IMR-90 (cell line): ENCODE data around the gene SHC1. TPM values are rescaled to one million over a fixed set of nuclear protein-coding genes. Genes with fewer than 3 reads are reported as not detected.

Experiments
- ATAC-seq: fragments of 200-7000 bp; cut with Tn5 transposase; 2 replicates; pipeline ENCODE4 v1.9.1; 2020; ENCODE audit warnings: low read depth, mild to moderate bottlenecking, moderate library complexity
- BruUV-seq: library from RNA; stranded (reverse); fragments of 400-500 nt; replicated peaks from 2 replicates; lab custom pipeline; 2021; lab: Mats Ljungman, UMichigan
- CTCF ChIA-PET: fragments of 300-600 bp; formaldehyde crosslinking; extraction: SDS; loops from one replicate; lab custom pipeline; 2021; ENCODE audit warnings: antibody characterized with exemption; lab: Yijun Ruan, JAX
- POLR2A ChIA-PET: fragments of 300-600 bp; sonication (Branson Sonifier 250); formaldehyde crosslinking; loops from one replicate; lab custom pipeline; 2022; ENCODE audit warnings: antibody characterized with exemption; ENCODE audit not compliant: unreplicated experiment; lab: Charles Lee
- DNase-seq: peaks from one replicate; pipeline ENCODE4 v3.0.0; 2013
- H2AFZ ChIP-seq: replicated peaks from 2 replicates; pipeline ENCODE3; 2013; ENCODE audit warnings: low read length, mild to moderate bottlenecking; ENCODE audit not compliant: poor library complexity
- H2AK5ac ChIP-seq: 2 replicates; pipeline ENCODE4 v1.6.1; 2013; ENCODE audit warnings: low read depth, low read length, inconsistent platforms
- H2AK9ac ChIP-seq: replicated peaks from 2 replicates; pipeline ENCODE3; 2013; ENCODE audit warnings: mild to moderate bottlenecking, low read depth, low read length, moderate library complexity; ENCODE audit not compliant: poor library complexity
- H2BK120ac ChIP-seq: 2 replicates; pipeline ENCODE4 v1.6.1; 2013; ENCODE audit warnings: low read depth, low read length, inconsistent platforms
- H2BK15ac ChIP-seq: 3 replicates; pipeline ENCODE4 v1.6.1; 2013; ENCODE audit warnings: low read depth, low read length, inconsistent platforms
- H2BK20ac ChIP-seq: 2 replicates; pipeline ENCODE4 v1.6.1; 2013; ENCODE audit warnings: low read depth, mild to moderate bottlenecking, inconsistent platforms, low read length, moderate library complexity
- H2BK5ac ChIP-seq: 2 replicates; pipeline ENCODE4 v1.6.1; 2013; ENCODE audit warnings: mild to moderate bottlenecking, low read depth, low read length, inconsistent platforms; ENCODE audit not compliant: poor library complexity, severe bottlenecking
- H3K14ac ChIP-seq: replicated peaks from 2 replicates; pipeline ENCODE4 v1.6.1; 2013; ENCODE audit warnings: low read depth, low read length, inconsistent platforms
- H3K18ac ChIP-seq: 2 replicates; pipeline ENCODE4 v1.6.1; 2013; ENCODE audit warnings: low read depth, low read length, control low read depth
- H3K23ac ChIP-seq: 2 replicates; pipeline ENCODE4 v1.6.1; 2013; ENCODE audit warnings: low read depth, low read length, inconsistent platforms
- H3K27ac ChIP-seq: 2 replicates; pipeline ENCODE4 v1.5.1; 2013; ENCODE audit warnings: mild to moderate bottlenecking, control low read depth, low read length; ENCODE audit not compliant: insufficient read depth
- H3K27me3 ChIP-seq: 2 replicates; pipeline ENCODE4 v1.6.1; 2013; ENCODE audit warnings: low read length; ENCODE audit not compliant: control insufficient read depth, insufficient read depth
- H3K36me3 ChIP-seq: 2 replicates; pipeline ENCODE4 v1.6.1; 2013; ENCODE audit warnings: low read length, mixed read lengths; ENCODE audit not compliant: control insufficient read depth, insufficient read depth
- H3K4ac ChIP-seq: 2 replicates; pipeline ENCODE4 v1.6.1; 2013; ENCODE audit warnings: low read depth, low read length, inconsistent platforms
- H3K4me1 ChIP-seq: 2 replicates; pipeline ENCODE4 v1.6.1; 2013; ENCODE audit warnings: low read length, mixed read lengths; ENCODE audit not compliant: control insufficient read depth, insufficient read depth
- H3K4me2 ChIP-seq: 2 replicates; pipeline ENCODE4 v1.6.1; 2013; ENCODE audit warnings: low read depth, mild to moderate bottlenecking, control low read depth, low read length, moderate library complexity
- H3K4me3 ChIP-seq: 2 replicates; pipeline ENCODE4 v1.5.1; 2013; ENCODE audit warnings: low read depth, mild to moderate bottlenecking, control low read depth, low read length, moderate library complexity; ENCODE audit not compliant: insufficient read depth
- H3K56ac ChIP-seq: 2 replicates; pipeline ENCODE4 v1.6.1; 2013; ENCODE audit warnings: low read length, inconsistent platforms; ENCODE audit not compliant: insufficient read depth; ENCODE audit errors: extremely low read depth
- H3K79me1 ChIP-seq, 2 experiments: 2 replicates each; pipeline ENCODE4 v1.6.1; 2013; ENCODE audit warnings: low read length in 2 of 2, inconsistent platforms in 1 of 2, low read depth in 1 of 2
- H3K9ac ChIP-seq: 2 replicates; pipeline ENCODE4 v1.6.1; 2013; ENCODE audit warnings: low read depth, low read length, control low read depth
- H3K9me1 ChIP-seq: 2 replicates; pipeline ENCODE4 v1.6.1; 2013; ENCODE audit warnings: low read length, inconsistent platforms; ENCODE audit not compliant: insufficient read depth
- H3K9me3 ChIP-seq: 2 replicates; pipeline ENCODE4 v1.6.1; 2013; ENCODE audit warnings: low read length; ENCODE audit not compliant: control insufficient read depth, insufficient read depth
- H4K20me1 ChIP-seq: 2 replicates; pipeline ENCODE4 v1.6.1; 2013; ENCODE audit warnings: low read length, inconsistent platforms; ENCODE audit not compliant: insufficient read depth
- H4K5ac ChIP-seq: 2 replicates; pipeline ENCODE4 v1.6.1; 2013; ENCODE audit warnings: mild to moderate bottlenecking, low read depth, low read length, control low read depth
- H4K8ac ChIP-seq, 2 experiments: 2 replicates each; pipeline ENCODE4 v1.6.1; 2013; ENCODE audit warnings: low read depth in 2 of 2, low read length in 2 of 2, control low read depth in 1 of 2, inconsistent platforms in 1 of 2
- H4K91ac ChIP-seq: 2 replicates; pipeline ENCODE4 v1.6.1; 2013; ENCODE audit warnings: low read depth, low read length, inconsistent platforms; ENCODE audit not compliant: insufficient read depth
- BHLHE40 ChIP-seq: fragments of 150-350 bp; IDR thresholded peaks from 2 replicates; pipeline ENCODE4 v1.6.1; 2016; ENCODE audit warnings: mild to moderate bottlenecking, low read depth, low read length
- CHD1 ChIP-seq: IDR thresholded peaks from 2 replicates; pipeline ENCODE4 v1.6.1; 2012; ENCODE audit warnings: low read depth, low read length, improper control_type of control experiment
- FOS ChIP-seq: fragments of 150-350 bp; IDR thresholded peaks from 2 replicates; pipeline ENCODE4 v1.6.1; 2016; ENCODE audit warnings: low read depth, low read length
- MAFK ChIP-seq: IDR thresholded peaks from 2 replicates; pipeline ENCODE4 v1.6.1; 2012; ENCODE audit warnings: low read depth, low read length, improper control_type of control experiment
- NFE2L2 ChIP-seq: fragments of 150-350 bp; IDR thresholded peaks from 2 replicates; pipeline ENCODE4 v1.6.1; 2016; ENCODE audit warnings: low read depth, mild to moderate bottlenecking, low read length
- WGBS, 2 experiments: methylation state at CpG; one replicate each; pipeline versions ENCODE4 v1.1.5 to v1.1.7; 2013; ENCODE audit warnings: missing lambda C conversion rate in 2 of 2; ENCODE audit not compliant: insufficient read length in 1 of 2; ENCODE audit errors: extremely low coverage in 2 of 2; 5-methylcytosine and 5-hydroxymethylcytosine counted together
- dilution Hi-C: fragments of 300-500 bp; cut with HindIII; formaldehyde crosslinking; loops from one replicate; pipeline ENCODE4 v1.14.3; 2018; ENCODE audit warnings: low sequenced_read_pairs; ENCODE audit not compliant: unreplicated experiment
- in situ Hi-C: fragments of 300-500 bp; cut with MboI; formaldehyde crosslinking; loops from 3 replicates; pipeline ENCODE4 v1.14.3; 2019; ENCODE audit warnings: low sequenced_read_pairs, inconsistent platforms, mixed read lengths
- intact Hi-C: fragments of 100-400 bp; cut with micrococcal nuclease; formaldehyde crosslinking; loops from 2 replicates; pipeline ENCODE4 v1.10.0; 2022
- polyA plus RNA-seq, 3 experiments: library from polyadenylated mRNA; depleted of rRNA; stranded (reverse); fragments of >200 nt; gene quantifications; 2 replicates each; pipeline ENCODE4 v1.2.3, GENCODE V29; 2012; ENCODE audit warnings: low replicate concordance in 1 of 3
- total RNA-seq: library from RNA; depleted of rRNA; stranded (reverse); fragments of >200 nt; gene quantifications from 2 replicates; pipeline ENCODE4 v1.2.3, GENCODE V29; 2012

Gene SHC1
- total and polyA plus RNA-seq, 2 of the 4 experiments (the other 2 are of a cell fraction): 352 to 355 TPM

DNA sequence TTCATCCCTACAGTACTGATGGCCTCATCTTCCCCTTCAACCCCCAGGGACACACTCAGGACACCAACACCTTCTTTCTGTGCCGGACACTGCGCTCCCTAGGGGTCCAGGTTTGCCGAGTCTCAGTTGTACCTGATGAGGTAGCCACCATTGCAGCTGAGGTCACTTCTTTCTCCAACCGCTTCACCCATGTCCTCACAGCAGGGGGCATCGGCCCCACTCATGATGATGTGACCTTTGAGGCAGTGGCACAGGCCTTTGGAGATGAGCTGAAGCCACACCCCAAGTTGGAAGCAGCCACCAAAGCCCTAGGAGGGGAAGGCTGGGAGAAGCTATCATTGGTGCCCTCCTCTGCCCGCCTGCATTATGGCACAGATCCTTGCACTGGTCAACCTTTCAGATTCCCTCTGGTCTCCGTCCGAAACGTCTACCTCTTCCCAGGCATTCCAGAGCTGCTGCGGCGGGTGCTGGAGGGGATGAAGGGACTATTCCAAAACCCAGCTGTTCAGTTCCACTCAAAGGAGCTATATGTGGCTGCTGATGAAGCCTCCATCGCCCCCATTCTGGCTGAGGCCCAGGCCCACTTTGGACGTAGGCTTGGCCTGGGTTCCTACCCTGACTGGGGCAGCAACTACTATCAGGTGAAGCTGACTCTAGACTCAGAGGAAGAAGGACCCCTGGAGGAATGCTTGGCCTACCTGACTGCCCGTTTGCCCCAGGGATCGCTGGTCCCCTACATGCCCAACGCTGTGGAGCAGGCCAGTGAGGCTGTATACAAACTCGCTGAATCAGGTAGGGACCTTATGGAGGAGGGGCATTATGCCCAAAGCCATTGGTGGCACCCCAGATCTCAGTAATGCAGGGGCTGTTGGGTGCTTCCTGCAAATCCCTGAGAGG, 17.8 kb upstream of the SHC1 start:
- dilution Hi-C loops: no loop called here
- POLR2A ChIA-PET: no interaction called here
- no TSS peak for BruUV-seq

More for the DNA sequence above, 17.8 kb upstream of the SHC1 start:
- H3K23ac ChIP-seq: no peak overlapping the region
- H3K4me2 ChIP-seq: no peak overlapping the region
- H4K91ac ChIP-seq: no peak overlapping the region
- peaks cover 26 to 63% of the 10 kb centered on the region in 2 experiments for H3K79me1 ChIP-seq
- no peak overlapping the region for H2AK5ac ChIP-seq
- H2AK9ac ChIP-seq: no peak overlapping the region
- H3K4me1 ChIP-seq: peaks cover 3% of the 10 kb centered on the region
- no peak overlapping the region for H3K4ac ChIP-seq
- no peak overlapping the region for H3K18ac ChIP-seq
- H3K56ac ChIP-seq: no peak overlapping the region
- CTCF ChIA-PET: no interaction called here
- no peak overlapping the region for H3K27ac ChIP-seq
- no peak overlapping the region for H2BK15ac ChIP-seq
- H3K9me1 ChIP-seq: peaks cover 10% of the 10 kb centered on the region
- no peak overlapping the region for H2BK120ac ChIP-seq
- WGBS, 2 experiments: 90% methylated on average over 5 of the region's 17 CpGs; no CpG with 5 or more reads in 1 of the 2 experiments
- DNase-seq (no peak), ATAC-seq (no peak)
- H4K5ac ChIP-seq: no peak overlapping the region
- TF ChIP-seq FOS: no peak
- TF ChIP-seq NFE2L2: no peak
- TF ChIP-seq MAFK: no peak
- no peak for TF ChIP-seq CHD1
- TF ChIP-seq BHLHE40: no peak
- no peak overlapping the region for H2BK20ac ChIP-seq
- H3K14ac ChIP-seq: no peak overlapping the region
- H2AFZ ChIP-seq: no peak overlapping the region
- H3K9me3 ChIP-seq: no peaks in the 10 kb centered on the region
- no peak overlapping the region for H4K8ac ChIP-seq
- H2BK5ac ChIP-seq: no peak overlapping the region
- H4K20me1 ChIP-seq: peaks cover 12% of the 10 kb centered on the region; the same call in 1 of the 2 replicates
- in situ Hi-C loops: no loop called here
- no peak overlapping the region for H3K9ac ChIP-seq
- H3K27me3 ChIP-seq: no peaks in the 10 kb centered on the region
- no peak overlapping the region for H3K4me3 ChIP-seq
- peaks cover 28% of the 10 kb centered on the region for H3K36me3 ChIP-seq
- intact Hi-C loops: no loop called here
